GM18508 (cell line): ENCODE data around the gene TLR5.

Experiments
- ATAC-seq: cut with Tn5 transposase; IDR thresholded peaks from one replicate; pipeline ENCODE4 v1.9.1; 2021; ENCODE audit warnings: moderate number of reproducible peaks; ENCODE audit not compliant: insufficient read depth, unreplicated experiment

Gene TLR5

GRCh38 chr1:223116950-223117349 lies 26.1 kb downstream of the TLR5 start:
- ATAC-seq: no peak

- ATAC-seq: no peak
These were observed 28.2 kb downstream of the TLR5 start for GRCh38 chr1:223114871-223115270.

GRCh38 chr1:223110952-223111351 lies 32.1 kb downstream of the TLR5 start:
- no peak for ATAC-seq

- no peak for ATAC-seq
These were observed 33.4 kb downstream of the TLR5 start for GRCh38 chr1:223109581-223110026.

- ATAC-seq: no peak
These were observed 36.2 kb downstream of the TLR5 start for GRCh38 chr1:223106856-223107255.

- ATAC-seq: no peak
These were observed 37.5 kb downstream of the TLR5 start for GRCh38 chr1:223105568-223105967.

- no peak for ATAC-seq
These were observed 40.1 kb downstream of the TLR5 start for GRCh38 chr1:223102797-223103533.

- ATAC-seq: no peak
These were observed 45.3 kb downstream of the TLR5 start for GRCh38 chr1:223097713-223098112.

GRCh38 chr1:223095870-223096269 lies 47.2 kb downstream of the TLR5 start:
- no peak for ATAC-seq

GRCh38 chr1:223091896-223092295 lies 51.2 kb downstream of the TLR5 start:
- no peak for ATAC-seq

GRCh38 chr1:223089250-223089649 lies 53.8 kb downstream of the TLR5 start:
- ATAC-seq: no peak

GRCh38 chr1:223088713-223089240 lies 54.3 kb downstream of the TLR5 start:
- no peak for ATAC-seq

GRCh38 chr1:223087291-223088255 lies 55.5 kb downstream of the TLR5 start:
- ATAC-seq: no peak

GRCh38 chr1:223084464-223084866 lies 58.6 kb downstream of the TLR5 start:
- ATAC-seq: no peak

GRCh38 chr1:223083831-223084230 lies 59.2 kb downstream of the TLR5 start:
- ATAC-seq: no peak

- no peak for ATAC-seq
These were observed 60.1 kb downstream of the TLR5 start for GRCh38 chr1:223082914-223083313.

GRCh38 chr1:223081181-223081994 lies 61.7 kb downstream of the TLR5 start:
- peak; percentile 79 for ATAC-seq

GRCh38 chr1:223079498-223079897 lies 63.5 kb downstream of the TLR5 start:
- no peak for ATAC-seq

- no peak for ATAC-seq
These were observed 65.7 kb downstream of the TLR5 start for GRCh38 chr1:223077247-223077833.

GRCh38 chr1:223076362-223076761 lies 66.7 kb downstream of the TLR5 start:
- no peak for ATAC-seq
